HG02885 (cell line): ENCODE data around the gene RHOV.

ENCODE experiments used
- ATAC-seq: cut with Tn5 transposase; IDR thresholded peaks from one replicate; pipeline ENCODE4 v1.9.1; 2021; ENCODE audit warnings: mild to moderate bottlenecking; ENCODE audit not compliant: unreplicated experiment, poor library complexity

RHOV gene

GRCh38 chr15:40823572-40824343, 50.3 kb downstream of the RHOV start:
- no peak for ATAC-seq
